ENCODE results near the gene PDZK1. TPM values are rescaled to one million over a fixed set of nuclear protein-coding genes. Genes with fewer than 3 reads are reported as not detected.

PDZK1 gene
- total RNA-seq, 1 donor from 2014 or later, result 0.16 TPM

- TF ChIP-seq CTCF (IDR thresholded peaks at IDR 0.05; ENCODE audit: borderline replicate concordance), result no peak
These were observed 993 bp downstream of the PDZK1 start for GRCh38 chr1:145706086-145706664.

GRCh38 chr1:145705622-145706021 is 1.5 kb downstream of the PDZK1 start:
- no peaks in the 10 kb centered on the region for H3K27me3 ChIP-seq (ENCODE audit: low read depth)
- intact Hi-C loops (cut with micrococcal nuclease), result no loop called here
- no peak for DNase-seq
- no peak overlapping the region for H3K27ac ChIP-seq (replicated peaks)
- H3K4me3 ChIP-seq, result no peak overlapping the region
- no peaks in the 10 kb centered on the region for H3K36me3 ChIP-seq
- H3K4me1 ChIP-seq, result no peaks in the 10 kb centered on the region
- no peaks in the 10 kb centered on the region for H3K9me3 ChIP-seq (replicated peaks)
- TF ChIP-seq CTCF (IDR thresholded peaks at IDR 0.05; ENCODE audit: borderline replicate concordance), result no peak

More at GRCh38 chr1:145706086-145706664, 993 bp downstream of the PDZK1 start:
- Histone ChIP-seq H3K4me1 (no peaks in the 10 kb centered on the region), H3K9me3 (replicated peaks) (no peaks in the 10 kb centered on the region), H3K27ac (replicated peaks) (no peak overlapping the region), H3K4me3 (no peak overlapping the region), H3K27me3 (ENCODE audit: low read depth) (no peaks in the 10 kb centered on the region), H3K36me3 (no peaks in the 10 kb centered on the region)
- intact Hi-C loops (cut with micrococcal nuclease), result no loop called here
- DNase-seq, result no peak

GRCh38 chr1:145702826-145703225 is 4.3 kb downstream of the PDZK1 start:
- Histone ChIP-seq H3K36me3 (no peaks in the 10 kb centered on the region), H3K27ac (replicated peaks) (no peak overlapping the region), H3K9me3 (replicated peaks) (no peaks in the 10 kb centered on the region), H3K27me3 (ENCODE audit: low read depth) (no peaks in the 10 kb centered on the region), H3K4me1 (no peaks in the 10 kb centered on the region), H3K4me3 (no peak overlapping the region)
- intact Hi-C loops (cut with micrococcal nuclease), result no loop called here
- TF ChIP-seq CTCF (IDR thresholded peaks at IDR 0.05; ENCODE audit: borderline replicate concordance), result no peak
- no peak for DNase-seq

- TF ChIP-seq CTCF (IDR thresholded peaks at IDR 0.05; ENCODE audit: borderline replicate concordance), result no peak
- Histone ChIP-seq H3K4me1 (no peaks in the 10 kb centered on the region), H3K4me3 (no peak overlapping the region), H3K9me3 (replicated peaks) (no peaks in the 10 kb centered on the region), H3K27ac (replicated peaks) (no peak overlapping the region), H3K36me3 (no peaks in the 10 kb centered on the region), H3K27me3 (ENCODE audit: low read depth) (no peaks in the 10 kb centered on the region)
- intact Hi-C loops (cut with micrococcal nuclease), result no loop called here
- DNase-seq, result no peak
These were observed 5.1 kb downstream of the PDZK1 start for GRCh38 chr1:145702052-145702451.

GRCh38 chr1:145701306-145701862 is 5.8 kb downstream of the PDZK1 start:
- no peak for TF ChIP-seq CTCF (IDR thresholded peaks at IDR 0.05; ENCODE audit: borderline replicate concordance)
- Histone ChIP-seq H3K27ac (replicated peaks) (no peak overlapping the region), H3K9me3 (replicated peaks) (no peaks in the 10 kb centered on the region), H3K36me3 (no peaks in the 10 kb centered on the region), H3K4me1 (no peaks in the 10 kb centered on the region), H3K4me3 (no peak overlapping the region), H3K27me3 (ENCODE audit: low read depth) (no peaks in the 10 kb centered on the region)
- DNase-seq, result no peak
- intact Hi-C loops (cut with micrococcal nuclease), result no loop called here
